Measurements from ENCODE around the gene PLPP4. TPM values are rescaled to one million over a fixed set of nuclear protein-coding genes. Genes with fewer than 3 reads are reported as not detected.

Gene PLPP4
- total RNA-seq, 1 donor from 2014 or later = 7.4 TPM

- H3K4me3 Mint-ChIP-seq = no peak overlapping the region
- H3K27ac Mint-ChIP-seq = no peak overlapping the region
- no peak for DNase-seq (ENCODE audit: low spot score in 2 of 2, unreplicated experiment in 2 of 2)
- H3K36me3 Mint-ChIP-seq = no peaks in the 10 kb centered on the region
- H3K9me3 Mint-ChIP-seq = no peaks in the 10 kb centered on the region
- peaks cover 12% of the 10 kb centered on the region for H3K27me3 Mint-ChIP-seq (ENCODE audit: low read depth)
- H3K4me1 Mint-ChIP-seq = peaks cover 1% of the 10 kb centered on the region
- no peak for TF ChIP-seq CTCF (IDR thresholded peaks at IDR 0.05; ENCODE audit: unreplicated experiment)
Observed at GRCh38 chr10:120574981-120575380, 118.0 kb downstream of the PLPP4 start.

- Mint-ChIP-seq H3K27ac (no peak overlapping the region), H3K27me3 (ENCODE audit: low read depth) (peaks cover 12% of the 10 kb centered on the region), H3K9me3 (no peaks in the 10 kb centered on the region), H3K4me3 (no peak overlapping the region), H3K4me1 (peaks cover 1% of the 10 kb centered on the region), H3K36me3 (no peaks in the 10 kb centered on the region)
- no peak for TF ChIP-seq CTCF (IDR thresholded peaks at IDR 0.05; ENCODE audit: unreplicated experiment)
- no peak for DNase-seq (ENCODE audit: low spot score in 2 of 2, unreplicated experiment in 2 of 2)
Observed at GRCh38 chr10:120575411-120575810, 118.4 kb downstream of the PLPP4 start.

GRCh38 chr10:120578134-120578533 lies 121.1 kb downstream of the PLPP4 start:
- no peak for DNase-seq (ENCODE audit: low spot score in 2 of 2, unreplicated experiment in 2 of 2)
- H3K9me3 Mint-ChIP-seq = no peaks in the 10 kb centered on the region
- H3K4me1 Mint-ChIP-seq = no peaks in the 10 kb centered on the region
- H3K36me3 Mint-ChIP-seq = no peaks in the 10 kb centered on the region
- no peak for TF ChIP-seq CTCF (IDR thresholded peaks at IDR 0.05; ENCODE audit: unreplicated experiment)
- H3K4me3 Mint-ChIP-seq = no peak overlapping the region
- H3K27me3 Mint-ChIP-seq (ENCODE audit: low read depth) = peaks cover 5% of the 10 kb centered on the region
- no peak overlapping the region for H3K27ac Mint-ChIP-seq

DNA sequence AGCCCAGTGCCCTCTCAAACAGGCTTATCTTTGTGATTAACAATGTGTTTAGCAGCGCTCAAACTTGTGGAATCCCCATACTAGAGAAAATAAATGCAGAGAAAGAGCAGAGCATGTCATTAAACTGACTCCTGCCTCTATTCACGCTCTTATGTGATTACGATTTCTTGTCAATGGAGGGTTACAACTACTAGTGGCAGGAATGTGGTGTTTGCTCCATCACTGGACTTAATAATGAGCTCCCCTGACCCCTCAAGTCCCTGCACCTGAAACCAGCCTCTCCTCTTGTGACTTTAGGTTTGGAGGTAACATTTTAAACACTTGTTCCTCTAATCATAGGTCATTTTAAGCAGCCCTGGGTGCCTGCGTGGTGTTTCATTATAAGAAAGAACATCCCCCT lies 121.9 kb downstream of the PLPP4 start:
- Mint-ChIP-seq H3K9me3 (no peaks in the 10 kb centered on the region), H3K27ac (no peak overlapping the region), H3K27me3 (ENCODE audit: low read depth) (peaks cover 5% of the 10 kb centered on the region), H3K4me3 (no peak overlapping the region), H3K4me1 (no peaks in the 10 kb centered on the region), H3K36me3 (no peaks in the 10 kb centered on the region)
- no peak for DNase-seq (ENCODE audit: low spot score in 2 of 2, unreplicated experiment in 2 of 2)
- no peak for TF ChIP-seq CTCF (IDR thresholded peaks at IDR 0.05; ENCODE audit: unreplicated experiment)

GRCh38 chr10:120580918-120581895 lies 124.2 kb downstream of the PLPP4 start:
- Mint-ChIP-seq H3K36me3 (no peaks in the 10 kb centered on the region), H3K27ac (no peak overlapping the region), H3K4me1 (no peaks in the 10 kb centered on the region), H3K27me3 (ENCODE audit: low read depth) (peaks cover 13% of the 10 kb centered on the region), H3K9me3 (no peaks in the 10 kb centered on the region), H3K4me3 (no peak overlapping the region)
- no peak for DNase-seq (ENCODE audit: low spot score in 2 of 2, unreplicated experiment in 2 of 2)
- TF ChIP-seq CTCF (IDR thresholded peaks at IDR 0.05; ENCODE audit: unreplicated experiment) = no peak

All from mesothelial cell of epicardium (in vitro differentiated cells).